ENCODE measurements around the gene CELF2.

Gene CELF2

DNA sequence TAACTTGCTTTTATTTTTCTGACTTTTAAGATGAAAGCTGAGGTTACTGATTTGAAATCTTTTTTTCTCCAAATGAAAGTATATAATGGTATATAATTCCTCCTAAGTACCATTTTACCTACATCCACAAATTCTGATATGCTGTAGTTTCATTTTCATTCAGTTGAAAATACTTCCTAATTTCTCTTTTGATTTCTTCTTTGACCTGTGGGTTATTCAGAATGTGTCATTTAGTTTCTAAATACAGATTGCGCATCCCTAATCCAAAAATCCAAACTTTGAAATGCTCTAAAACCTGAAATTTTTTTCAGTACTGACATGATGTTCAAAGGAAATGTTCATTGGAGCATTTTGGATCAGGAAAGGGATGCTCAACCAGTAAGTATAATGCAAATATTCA is 168.7 kb downstream of the CELF2 start:
- POLR2A ChIA-PET (ENCODE audit: low non-redundant PET), result no interaction called here
- CTCF ChIA-PET, result no interaction called here
- no peak overlapping the region for H3K27ac ChIP-seq
- DNase-seq (ENCODE audit: low spot score), result no peak
- no peak for TF ChIP-seq CTCF (conservative IDR thresholded peaks at IDR 0.05; ENCODE audit: low read depth)

DNA sequence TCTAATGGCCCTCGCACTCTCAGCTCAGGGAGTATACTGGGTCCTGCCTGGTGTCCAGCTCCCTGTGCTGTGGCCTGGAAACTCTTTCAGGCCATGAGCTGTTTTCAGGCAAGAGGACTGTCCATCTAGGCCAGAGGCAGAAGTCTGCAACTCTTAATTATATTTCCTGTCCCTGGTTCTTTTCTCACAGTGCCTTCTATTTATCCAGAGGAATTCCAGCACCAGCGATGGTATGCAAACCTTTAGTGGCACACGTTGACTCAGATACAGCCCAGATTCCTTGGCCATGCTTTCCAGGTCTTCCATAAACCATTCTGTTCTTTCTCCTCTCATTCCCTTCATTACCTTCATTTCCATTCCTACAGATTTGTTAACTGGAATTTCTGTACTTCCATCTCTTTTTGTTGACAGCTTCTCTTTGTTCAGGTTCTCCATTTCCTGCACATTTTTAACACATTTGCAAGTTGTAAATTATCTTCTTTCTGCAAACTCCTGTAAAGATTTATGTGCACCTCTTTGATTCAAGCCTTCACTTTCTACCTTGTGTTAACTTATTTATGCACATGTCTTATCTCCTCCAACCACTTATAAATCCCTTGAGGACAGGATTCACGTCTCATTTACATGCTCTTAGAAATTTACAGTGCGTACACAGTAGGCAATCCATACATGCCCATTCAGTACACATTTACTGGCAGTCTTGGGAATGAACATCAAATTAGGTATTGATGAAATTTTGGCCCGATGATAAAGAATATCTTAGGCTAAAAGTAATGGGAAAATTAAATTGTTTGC is 172.1 kb downstream of the CELF2 start:
- H3K27ac ChIP-seq, result no peak overlapping the region
- TF ChIP-seq CTCF (conservative IDR thresholded peaks at IDR 0.05; ENCODE audit: low read depth), result no peak
- no peak for DNase-seq (ENCODE audit: low spot score)
- POLR2A ChIA-PET (ENCODE audit: low non-redundant PET), result interaction anchor here (0.7 kb wide), 1 partner anchor 262 kb away, joined by 3 read pairs; no protein-coding TSS in a partner anchor
- CTCF ChIA-PET, result no interaction called here

- POLR2A ChIA-PET (ENCODE audit: low non-redundant PET), result no interaction called here
- no peak for DNase-seq (ENCODE audit: low spot score)
- H3K27ac ChIP-seq, result no peak overlapping the region
- CTCF ChIA-PET, result interaction anchor here (0.6 kb wide), 1 partner anchor 240 kb away, joined by 3 read pairs; no protein-coding TSS in a partner anchor
- no peak for TF ChIP-seq CTCF (conservative IDR thresholded peaks at IDR 0.05; ENCODE audit: low read depth)
Observed at GRCh38 chr10:11191190-11191589, 173.5 kb downstream of the CELF2 start.

- ChIA-PET POLR2A (ENCODE audit: low non-redundant PET) (no interaction called here), CTCF (no interaction called here)
- DNase-seq (ENCODE audit: low spot score), result no peak
- H3K27ac ChIP-seq, result no peak overlapping the region
- TF ChIP-seq CTCF (conservative IDR thresholded peaks at IDR 0.05; ENCODE audit: low read depth), result no peak
Observed at GRCh38 chr10:11191678-11192077, 174.0 kb downstream of the CELF2 start.

- ChIA-PET POLR2A (ENCODE audit: low non-redundant PET) (no interaction called here), CTCF (interaction anchor here (0.7 kb wide), 1 partner anchor 328 kb away, joined by 3 read pairs; no protein-coding TSS in a partner anchor)
- no peak overlapping the region for H3K27ac ChIP-seq
- no peak for TF ChIP-seq CTCF (conservative IDR thresholded peaks at IDR 0.05; ENCODE audit: low read depth)
- no peak for DNase-seq (ENCODE audit: low spot score)
Observed at GRCh38 chr10:11192304-11193000, 174.8 kb downstream of the CELF2 start.

GRCh38 chr10:11193001-11193551 is 175.4 kb downstream of the CELF2 start:
- ChIA-PET POLR2A (ENCODE audit: low non-redundant PET) (no interaction called here), CTCF (interaction anchor here (0.7 kb wide), 1 partner anchor 327 kb away, joined by 3 read pairs; no protein-coding TSS in a partner anchor)
- no peak overlapping the region for H3K27ac ChIP-seq

More at GRCh38 chr10:11193001-11193551, 175.4 kb downstream of the CELF2 start:
- TF ChIP-seq CTCF (conservative IDR thresholded peaks at IDR 0.05; ENCODE audit: low read depth), result no peak
- DNase-seq (ENCODE audit: low spot score), result no peak

Data from RWPE1 (cell line).